B cell (primary cell): ENCODE data around the gene MID1. TPM values are rescaled to one million over a fixed set of nuclear protein-coding genes. Genes with fewer than 3 reads are reported as not detected.

Source experiments
- ATAC-seq: fragments of 200-7000 bp; cut with Tn5 transposase; one replicate; pipeline ENCODE4 v1.10.0; 2021; ENCODE audit warnings: low read depth, mild to moderate bottlenecking, moderate number of reproducible peaks, moderate library complexity
- CTCF ChIA-PET: fragments of 350-600 bp; sonication (Branson Sonifier 250); formaldehyde crosslinking; loops from one replicate; lab custom pipeline; 2021; ENCODE audit warnings: antibody characterized with exemption, inconsistent platforms; lab: Charles Lee
- POLR2A ChIA-PET: fragments of 350-600 bp; sonication (Branson Sonifier 250); formaldehyde crosslinking; loops from one replicate; lab custom pipeline; 2021; ENCODE audit warnings: antibody characterized with exemption; lab: Charles Lee
- DNase-seq: peaks from one replicate; pipeline ENCODE4 v3.0.0; 2013
- H2AFZ ChIP-seq: 2 replicates; pipeline ENCODE4 v1.6.1; 2012; ENCODE audit warnings: mild to moderate bottlenecking, low read depth, low read length; ENCODE audit not compliant: insufficient read depth, poor library complexity, severe bottlenecking
- H3K27ac ChIP-seq, 2 donors: 1 replicate in 1 of 2; 2 replicates in 1 of 2; pipeline ENCODE4 v1.5.1; 2012 to 2013; ENCODE audit warnings: low read length in 2 of 2, mild to moderate bottlenecking in 2 of 2, moderate library complexity in 1 of 2
- H3K27me3 ChIP-seq, 4 experiments: fragments of 200-600 bp in 1 of 4; sonication (generic) in 1 of 4; replicated peaks in 1 of 4; 1 replicate in 2 of 4; 2 replicates in 2 of 4; pipeline versions ENCODE4 v1.6.1 to v1.7.0; 2013 to 2016; ENCODE audit warnings: low read length in 3 of 4, mild to moderate bottlenecking in 2 of 4, mixed read lengths in 1 of 4, moderate library complexity in 1 of 4; ENCODE audit not compliant: insufficient read depth in 4 of 4, control insufficient read depth in 3 of 4; ENCODE audit errors: control extremely low read depth in 1 of 4
- H3K36me3 ChIP-seq, 2 experiments: replicated peaks in 1 of 2; 1 replicate in 1 of 2; 2 replicates in 1 of 2; pipeline versions ENCODE4 v1.6.1 to v1.7.1; 2013; ENCODE audit warnings: low read length in 1 of 2; ENCODE audit not compliant: insufficient read depth in 2 of 2, control insufficient read depth in 1 of 2; ENCODE audit errors: control extremely low read depth in 1 of 2, extremely low read depth in 1 of 2
- H3K4me1 ChIP-seq, 2 donors: fragments of 200-600 bp in 1 of 2; sonication (generic) in 1 of 2; 1 replicate in 1 of 2; 2 replicates in 1 of 2; pipeline versions ENCODE4 v1.5.1 to v1.6.1; 2013 to 2017; ENCODE audit warnings: low read length in 2 of 2; ENCODE audit not compliant: control insufficient read depth in 2 of 2, insufficient read depth in 2 of 2
- H3K4me2 ChIP-seq: replicated peaks from 2 replicates; pipeline ENCODE3; 2012; ENCODE audit warnings: mild to moderate bottlenecking, low read depth, low read length; ENCODE audit not compliant: poor library complexity, severe bottlenecking
- H3K4me3 ChIP-seq, 5 experiments: fragments of 200-600 bp in 1 of 5; sonication (generic) in 1 of 5; 1 replicate in 3 of 5; 2 replicates in 2 of 5; pipeline versions ENCODE4 v1.5.1 to v1.7.0; 2011 to 2016; ENCODE audit warnings: low read length in 4 of 5, mild to moderate bottlenecking in 4 of 5, low read depth in 2 of 5, control low read depth in 1 of 5, moderate library complexity in 1 of 5; ENCODE audit not compliant: insufficient read depth in 1 of 5; ENCODE audit errors: control extremely low read depth in 1 of 5, extremely low read depth in 1 of 5
- H3K79me2 ChIP-seq: fragments of 200-600 bp; sonication (generic); one replicate; pipeline ENCODE4 v1.6.0; 2016; ENCODE audit warnings: low read length; ENCODE audit not compliant: control insufficient read depth, insufficient read depth
- H3K9ac ChIP-seq: fragments of 200-600 bp; sonication (generic); 2 replicates; pipeline ENCODE4 v1.6.1; 2017; ENCODE audit warnings: mild to moderate bottlenecking, low read length, moderate library complexity
- H3K9me3 ChIP-seq, 3 donors: one replicate each; pipeline versions ENCODE4 v1.6.1 to v1.7.1; 2013; ENCODE audit warnings: low read length in 2 of 3; ENCODE audit not compliant: control insufficient read depth in 2 of 3, insufficient read depth in 1 of 3; ENCODE audit errors: control extremely low read depth in 1 of 3
- H4K20me1 ChIP-seq: 2 replicates; pipeline ENCODE4 v1.6.0; 2012; ENCODE audit warnings: mild to moderate bottlenecking, low read length; ENCODE audit not compliant: insufficient read depth, control insufficient read depth, poor library complexity, severe bottlenecking
- H3K27ac Mint-ChIP-seq: one replicate; pipeline ENCODE4 v1.8.0; 2021; ENCODE audit warnings: mixed read lengths
- H3K27me3 Mint-ChIP-seq: one replicate; pipeline ENCODE4 v1.8.0; 2021; ENCODE audit warnings: mixed read lengths
- H3K4me1 Mint-ChIP-seq: one replicate; pipeline ENCODE4 v1.8.0; 2021; ENCODE audit warnings: mixed read lengths
- H3K4me3 Mint-ChIP-seq: one replicate; pipeline ENCODE4 v1.8.0; 2021; ENCODE audit warnings: mixed read lengths
- H3K9me3 Mint-ChIP-seq: one replicate; pipeline ENCODE4 v1.8.0; 2022; ENCODE audit warnings: mixed read lengths; ENCODE audit not compliant: insufficient read depth
- EZH2 ChIP-seq: IDR thresholded peaks from 2 replicates; pipeline ENCODE4 v1.6.1; 2012; ENCODE audit warnings: borderline replicate concordance, low read depth, mild to moderate bottlenecking, moderate library complexity, low read length; ENCODE audit not compliant: insufficient read depth, poor library complexity, severe bottlenecking
- WGBS: methylation state at CpG from one replicate; pipeline ENCODE4 v1.1.5; 2013; ENCODE audit warnings: missing lambda C conversion rate; ENCODE audit not compliant: insufficient coverage; 5-methylcytosine and 5-hydroxymethylcytosine counted together
- intact Hi-C: fragments of 100-400 bp; cut with micrococcal nuclease; formaldehyde crosslinking; loops from one replicate; pipeline ENCODE4 v1.10.0; 2022
- polyA plus RNA-seq: library from polyadenylated mRNA; depleted of rRNA; stranded (reverse); fragments of >200 nt; gene quantifications from 2 replicates; pipeline ENCODE4 v1.2.3, GENCODE V29; 2012
- total RNA-seq, 2 donors: library from RNA; stranded (reverse); fragments of 120-200 nt in 1 of 2; gene quantifications; 1 replicate in 1 of 2; 2 replicates in 1 of 2; pipeline versions ENCODE4 v1.2.3 to v1.2.4, GENCODE V29; 2013 to 2022
- TF ChIP-seq, protein P1 (sequence below): fragments of 200-600 bp; IDR thresholded peaks from one replicate; pipeline ENCODE4 v1.8.0; 2022; ENCODE audit warnings: antibody characterized with exemption, mild to moderate bottlenecking

Gene MID1
- total and polyA plus RNA-seq, 2 donors (not counting 1 experiment from before 2014, with no cell fraction given), result 0.15 to 0.44 TPM

DNA sequence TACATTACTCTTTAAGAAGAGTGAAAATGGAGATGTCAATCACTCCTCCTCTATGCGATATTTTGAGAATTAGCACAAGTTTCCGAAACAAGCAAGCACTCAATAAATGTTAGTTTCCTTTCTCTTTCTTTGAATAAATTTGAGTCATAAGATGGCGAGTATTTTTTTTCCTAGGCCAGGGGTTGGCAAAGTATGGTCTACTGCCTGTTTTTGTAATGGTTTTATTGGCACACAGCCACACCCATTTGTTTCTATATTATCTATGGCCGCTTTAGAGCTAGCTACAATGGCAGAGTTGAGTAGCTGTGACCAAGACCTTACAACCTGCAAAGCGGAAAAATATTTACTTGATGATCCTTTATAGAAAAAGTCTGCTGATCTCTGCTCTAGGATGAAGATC, 139.5 kb downstream of the MID1 start:
- Histone ChIP-seq H3K4me3 (no peak overlapping the region), H4K20me1 (no peaks in the 10 kb centered on the region), H3K9me3 (no peaks in the 10 kb centered on the region), H3K9ac (no peak overlapping the region), H3K27me3 (no peaks in the 10 kb centered on the region), H3K4me1 (peaks cover 7 to 8% of the 10 kb centered on the region in 2 donors), H3K27ac (no peak overlapping the region), H3K36me3 (no peaks in the 10 kb centered on the region), H3K79me2 (no peaks in the 10 kb centered on the region), H2AFZ (no peak overlapping the region), H3K4me2 (no peak overlapping the region)
- Mint-ChIP-seq H3K9me3 (no peaks in the 10 kb centered on the region), H3K4me3 (no peak overlapping the region), H3K27me3 (no peaks in the 10 kb centered on the region), H3K4me1 (peaks cover 12% of the 10 kb centered on the region), H3K27ac (no peak overlapping the region)
- CTCF ChIA-PET, result no interaction called here
- no peak for DNase-seq
- TF ChIP-seq, protein P1, sequence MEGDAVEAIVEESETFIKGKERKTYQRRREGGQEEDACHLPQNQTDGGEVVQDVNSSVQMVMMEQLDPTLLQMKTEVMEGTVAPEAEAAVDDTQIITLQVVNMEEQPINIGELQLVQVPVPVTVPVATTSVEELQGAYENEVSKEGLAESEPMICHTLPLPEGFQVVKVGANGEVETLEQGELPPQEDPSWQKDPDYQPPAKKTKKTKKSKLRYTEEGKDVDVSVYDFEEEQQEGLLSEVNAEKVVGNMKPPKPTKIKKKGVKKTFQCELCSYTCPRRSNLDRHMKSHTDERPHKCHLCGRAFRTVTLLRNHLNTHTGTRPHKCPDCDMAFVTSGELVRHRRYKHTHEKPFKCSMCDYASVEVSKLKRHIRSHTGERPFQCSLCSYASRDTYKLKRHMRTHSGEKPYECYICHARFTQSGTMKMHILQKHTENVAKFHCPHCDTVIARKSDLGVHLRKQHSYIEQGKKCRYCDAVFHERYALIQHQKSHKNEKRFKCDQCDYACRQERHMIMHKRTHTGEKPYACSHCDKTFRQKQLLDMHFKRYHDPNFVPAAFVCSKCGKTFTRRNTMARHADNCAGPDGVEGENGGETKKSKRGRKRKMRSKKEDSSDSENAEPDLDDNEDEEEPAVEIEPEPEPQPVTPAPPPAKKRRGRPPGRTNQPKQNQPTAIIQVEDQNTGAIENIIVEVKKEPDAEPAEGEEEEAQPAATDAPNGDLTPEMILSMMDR, result no peak
- TF ChIP-seq EZH2, result no peak
- intact Hi-C loops, result no loop called here
- 100% methylated on average over 1 of the region's 5 CpGs for WGBS
- no peak for ATAC-seq
- POLR2A ChIA-PET, result no interaction called here

DNA sequence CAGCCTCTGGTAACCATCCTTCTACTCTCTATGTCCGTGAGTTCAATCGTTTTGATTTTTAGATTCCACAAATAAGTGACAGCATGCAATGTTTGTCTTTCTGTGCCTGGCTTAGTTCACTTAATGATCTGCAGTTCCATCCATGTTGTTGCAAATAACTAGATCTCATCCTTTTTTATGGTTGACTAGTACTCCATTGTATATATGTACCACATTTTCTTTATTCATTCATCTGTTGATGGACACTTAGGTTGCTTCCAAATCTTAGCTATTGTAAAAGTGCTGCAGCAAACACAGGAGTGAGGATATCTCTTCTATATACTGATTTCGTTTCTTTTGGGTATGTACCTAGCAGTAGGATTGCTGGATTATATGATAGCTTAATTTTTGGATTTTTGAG, 140.9 kb downstream of the MID1 start:
- no peak overlapping the region for H3K27ac Mint-ChIP-seq
- Histone ChIP-seq H2AFZ (no peak overlapping the region), H3K27ac (no peak overlapping the region), H3K27me3 (no peaks in the 10 kb centered on the region), H3K4me2 (no peak overlapping the region), H3K4me1 (peaks cover 7 to 8% of the 10 kb centered on the region in 2 donors), H3K36me3 (no peaks in the 10 kb centered on the region), H4K20me1 (no peaks in the 10 kb centered on the region), H3K79me2 (no peaks in the 10 kb centered on the region), H3K4me3 (no peak overlapping the region), H3K9ac (no peak overlapping the region), H3K9me3 (no peaks in the 10 kb centered on the region)
- no peaks in the 10 kb centered on the region for H3K27me3 Mint-ChIP-seq
- DNase-seq (no peak), ATAC-seq (no peak)
- TF ChIP-seq, protein P1, result no peak
- no peak for TF ChIP-seq EZH2
- no peaks in the 10 kb centered on the region for H3K9me3 Mint-ChIP-seq
- peaks cover 12% of the 10 kb centered on the region for H3K4me1 Mint-ChIP-seq
- H3K4me3 Mint-ChIP-seq, result no peak overlapping the region
- WGBS, result 100% methylated on average over 1 of the region's 3 CpGs
- ChIA-PET CTCF (no interaction called here), POLR2A (no interaction called here)
- intact Hi-C loops, result no loop called here
